DMS79 (cell line): ENCODE data around the gene PSENEN.

ENCODE experiments used
- DNase-seq: peaks from one replicate; lab custom pipeline; 2025; lab: John Stamatoyannopoulos, UW

Gene PSENEN

DNA sequence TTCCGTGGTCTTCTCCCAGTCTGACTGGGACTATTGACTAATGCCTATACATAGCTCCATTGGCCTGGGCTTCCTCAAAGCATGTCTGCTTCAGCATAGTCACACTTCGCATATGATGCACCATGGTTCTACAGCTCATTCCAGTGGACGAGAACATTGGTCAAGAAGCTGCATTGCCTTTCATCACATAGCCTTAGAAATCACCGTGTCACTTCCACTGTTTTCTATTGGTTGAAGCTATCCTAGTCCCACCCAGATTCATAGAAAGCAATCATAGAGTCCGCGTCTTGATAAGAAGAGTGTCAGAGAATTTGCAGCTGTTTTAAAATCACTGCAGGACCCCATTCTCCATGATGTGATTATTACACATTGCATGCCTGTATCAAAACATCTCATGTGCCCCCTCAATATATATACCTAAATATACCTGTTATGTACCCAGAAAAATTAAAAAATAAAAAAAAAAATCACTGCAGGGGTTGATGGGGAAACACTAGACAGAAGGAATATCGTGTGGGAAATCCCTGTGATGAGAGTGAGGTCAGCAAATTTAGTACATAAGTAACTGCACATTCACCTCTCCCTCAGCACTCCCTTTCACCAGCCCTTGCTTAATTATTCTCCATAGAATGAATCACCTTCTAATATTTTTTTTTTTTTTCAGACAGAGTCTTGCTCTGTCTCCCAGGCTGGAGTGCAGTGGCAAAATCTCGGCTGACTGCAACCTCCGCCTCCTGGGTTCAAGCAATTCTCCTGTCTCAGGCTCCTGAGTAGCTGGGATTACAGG, 27.8 kb downstream of the PSENEN start:
- no peak for DNase-seq

DNA sequence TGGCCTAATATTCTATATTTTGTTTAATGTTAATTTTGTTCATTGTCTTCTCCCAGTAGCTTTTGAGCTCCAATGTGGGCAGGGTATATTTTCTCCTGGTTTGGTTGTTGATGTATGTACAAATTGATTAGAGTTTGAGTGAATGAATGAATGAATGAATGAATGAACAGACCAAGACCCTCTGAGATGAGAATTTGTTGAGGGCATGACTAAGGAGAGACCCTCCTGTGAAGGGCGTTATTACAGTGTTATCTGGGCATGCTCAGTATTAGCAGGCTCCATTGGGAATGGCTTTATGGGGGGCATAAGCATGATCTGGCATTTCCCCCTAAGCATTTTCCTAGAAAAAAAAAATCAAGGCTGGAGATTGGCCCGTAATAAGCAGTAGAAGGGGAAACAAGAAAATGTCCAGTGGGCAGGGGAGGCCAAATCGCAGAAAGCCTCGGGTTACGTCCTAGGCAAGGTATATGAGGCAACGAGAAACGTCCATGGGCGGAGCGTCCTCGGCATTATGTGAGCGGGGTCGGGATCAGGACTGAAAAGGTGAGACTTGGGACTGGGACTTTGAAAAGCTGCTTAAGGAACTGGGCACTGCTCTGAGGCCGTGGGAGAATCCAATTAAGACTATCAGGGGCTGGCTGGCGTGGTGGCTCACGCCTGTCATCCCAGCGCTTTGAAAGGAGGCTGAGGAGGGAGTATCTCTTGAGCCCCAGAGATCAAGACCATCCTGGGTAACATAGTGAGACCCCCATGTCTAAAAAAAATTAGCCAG, 29.0 kb downstream of the PSENEN start:
- no peak for DNase-seq

DNA sequence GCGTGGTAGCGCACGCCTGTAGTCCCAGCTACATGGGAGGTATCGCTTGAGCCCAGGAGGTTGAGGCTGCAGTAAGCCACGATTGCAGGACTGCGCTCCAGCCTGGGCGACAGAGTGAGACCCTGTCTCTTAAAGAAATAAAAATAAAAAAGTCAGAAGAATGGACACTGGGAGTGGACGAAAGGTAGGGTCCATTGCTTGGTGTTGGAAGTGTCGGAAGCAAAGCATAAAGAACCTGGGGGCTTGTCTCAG, 29.5 kb downstream of the PSENEN start:
- DNase-seq, result no peak

DNA sequence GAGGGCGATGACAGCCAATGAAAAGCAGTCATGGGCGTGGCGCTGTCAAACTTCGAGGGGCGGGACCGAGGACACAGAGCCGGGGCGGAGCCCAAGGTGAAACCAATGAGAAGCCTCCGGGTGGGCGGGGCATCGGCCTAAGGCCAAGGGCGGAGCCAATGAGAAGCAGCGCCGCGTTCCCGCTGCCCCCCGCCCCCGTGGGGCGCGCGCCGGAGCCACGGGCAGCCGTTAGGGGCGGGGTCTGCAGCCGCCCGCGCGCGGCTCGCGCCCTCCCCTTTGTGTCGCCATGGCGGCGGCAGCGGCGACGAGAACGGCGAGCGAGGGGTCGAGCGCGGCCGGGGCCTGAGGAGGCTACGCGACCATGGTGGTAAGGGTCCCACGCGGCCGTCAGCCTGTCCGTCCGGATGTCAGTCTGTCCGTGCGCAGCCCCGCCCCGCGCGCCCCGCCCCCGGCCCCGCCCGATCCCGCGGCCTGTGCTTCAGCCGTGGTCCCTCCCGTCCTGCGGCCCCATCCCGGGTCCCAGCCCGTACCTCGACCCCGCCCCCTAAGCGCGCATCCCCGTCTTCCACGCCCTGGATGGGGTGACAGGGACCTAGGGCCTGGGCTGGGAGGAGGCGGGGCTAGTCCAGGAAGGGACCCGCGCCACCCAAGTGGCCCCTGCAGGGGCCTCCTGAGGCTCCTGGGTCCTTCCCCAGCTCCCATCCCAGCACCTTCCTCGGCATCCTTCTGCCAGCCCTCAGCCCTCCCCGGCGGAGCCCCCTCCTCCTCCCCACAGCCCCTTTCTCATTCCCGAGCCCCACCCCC, 30.0 kb downstream of the PSENEN start, which contains the start of gene ARHGAP33:
Gene ARHGAP33 (plus strand): TSS at position 267 of the 804 bp plus-strand sequence. CDS start 95 bp downstream, at position 362.
- DNase-seq, result peak; percentile 95

DNA sequence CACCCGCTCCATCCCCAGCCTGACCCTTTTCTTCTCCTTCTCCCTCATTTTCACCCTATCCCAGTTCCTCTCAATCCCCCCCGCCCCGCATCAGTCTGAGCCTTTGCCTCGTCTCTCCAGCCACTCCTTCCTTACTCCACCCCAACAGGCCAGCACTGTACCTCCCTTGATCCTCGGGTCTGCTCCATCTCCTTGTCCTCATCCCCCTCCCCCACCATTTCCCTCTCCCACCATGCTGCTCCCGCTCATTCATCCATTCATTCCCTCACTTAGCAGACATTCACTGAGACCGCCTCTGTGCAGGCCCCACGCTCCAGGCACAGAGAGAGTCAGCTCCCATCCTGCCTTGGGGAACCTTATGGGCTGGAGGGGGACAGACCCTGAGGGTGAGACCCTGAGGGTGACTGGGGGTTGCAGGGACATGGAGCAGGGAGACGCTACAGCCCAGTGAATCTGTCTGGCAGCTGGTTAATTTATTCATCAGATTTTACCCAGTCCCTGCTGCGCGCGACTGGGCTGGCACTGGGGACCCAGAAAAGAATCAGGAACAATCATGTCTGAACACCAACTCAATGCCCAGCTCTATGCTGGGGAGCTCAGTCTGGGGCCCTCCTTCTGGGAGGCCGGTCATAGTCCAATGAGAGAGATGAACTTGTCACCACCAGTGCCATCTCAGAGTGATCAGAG, 30.8 kb downstream of the PSENEN start:
- no peak for DNase-seq

DNA sequence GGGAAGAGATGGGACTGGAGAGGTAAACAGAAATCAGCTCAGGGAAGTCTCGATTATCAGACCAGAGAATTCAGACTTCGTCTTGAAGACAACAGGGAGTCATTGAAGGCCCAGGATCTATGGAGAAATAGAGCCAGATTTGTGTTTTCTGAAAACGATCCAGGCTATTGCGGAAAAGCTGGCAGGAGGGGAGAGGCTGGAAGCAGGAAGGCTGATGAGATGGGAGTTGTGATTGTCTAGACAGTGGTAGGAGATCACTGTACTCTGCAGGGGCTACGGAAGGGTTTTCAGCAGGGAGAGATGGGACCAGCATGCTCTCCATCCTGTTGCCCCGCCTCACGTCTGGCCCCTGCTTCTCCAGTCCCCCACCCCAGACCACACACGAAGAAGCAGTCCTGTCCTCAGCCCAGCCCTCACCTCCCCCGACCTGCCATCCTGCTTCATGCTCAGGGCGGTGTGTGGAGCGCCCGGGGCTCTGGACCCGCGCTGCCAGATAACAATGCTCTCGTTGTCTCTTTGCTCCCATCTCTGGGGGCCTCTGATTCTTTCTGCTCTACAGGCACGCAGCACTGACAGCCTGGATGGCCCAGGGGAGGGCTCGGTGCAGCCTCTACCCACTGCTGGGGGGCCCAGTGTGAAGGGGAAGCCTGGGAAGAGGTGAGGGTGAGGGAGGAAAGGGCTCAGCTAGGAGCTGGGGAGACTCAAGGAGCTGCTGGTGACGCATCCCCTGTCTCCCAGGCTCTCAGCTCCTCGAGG, 31.8 kb downstream of the PSENEN start:
- no peak for DNase-seq

DNA sequence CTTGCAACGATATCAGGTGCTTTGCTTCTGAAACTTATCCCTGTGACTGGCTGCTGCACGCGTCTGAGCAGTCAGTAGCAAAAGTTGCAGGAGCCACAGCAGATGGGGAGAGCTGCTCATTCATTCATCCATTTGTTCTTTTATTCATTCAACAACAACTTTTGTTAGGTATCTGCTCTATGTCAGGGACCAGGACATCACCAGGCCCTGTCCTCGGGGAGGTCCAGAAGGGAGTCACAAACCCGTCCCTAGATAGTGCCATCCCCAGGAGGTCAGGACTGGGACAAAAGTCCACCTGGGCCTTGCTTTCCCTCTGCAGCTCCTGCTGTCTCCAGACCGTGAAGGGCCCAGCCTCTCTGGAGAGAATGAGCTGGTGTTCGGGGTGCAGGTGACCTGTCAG, 32.5 kb downstream of the PSENEN start:
- DNase-seq, result no peak

DNA sequence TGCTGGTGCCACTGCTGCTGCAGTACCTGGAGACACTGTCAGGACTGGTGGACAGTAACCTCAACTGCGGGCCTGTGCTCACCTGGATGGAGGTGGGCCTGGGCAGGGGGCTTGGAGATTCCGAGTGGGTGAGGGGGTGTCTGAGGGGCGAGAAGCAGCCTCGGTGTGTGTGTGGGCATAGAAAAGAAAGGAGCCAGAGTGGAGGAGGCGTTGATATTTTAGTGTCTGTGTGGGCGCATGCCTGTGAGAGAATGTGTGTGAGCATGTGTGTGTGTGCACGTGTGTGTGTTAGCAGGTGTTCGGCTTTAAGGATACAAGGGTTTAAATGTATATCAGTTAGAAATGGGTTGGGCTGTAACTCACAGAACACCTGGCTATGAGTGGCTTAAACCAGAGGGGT, 33.6 kb downstream of the PSENEN start:
- no peak for DNase-seq

DNA sequence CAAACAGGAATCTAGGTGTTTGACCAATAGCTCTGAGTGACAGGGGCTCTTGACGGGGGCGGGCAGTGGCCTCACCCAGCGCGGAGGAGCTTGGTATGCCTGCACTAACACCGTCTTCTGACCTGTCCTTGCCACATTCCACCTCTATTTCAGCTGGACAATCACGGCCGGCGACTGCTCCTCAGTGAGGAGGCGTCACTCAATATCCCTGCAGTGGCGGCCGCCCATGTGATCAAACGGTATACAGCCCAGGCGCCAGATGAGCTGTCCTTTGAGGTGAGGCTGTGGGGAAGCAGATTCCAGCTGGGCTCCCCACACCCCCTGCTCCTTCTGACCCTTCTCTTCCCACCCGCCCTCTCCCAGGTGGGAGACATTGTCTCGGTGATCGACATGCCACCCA, 34.6 kb downstream of the PSENEN start:
- no peak for DNase-seq

DNA sequence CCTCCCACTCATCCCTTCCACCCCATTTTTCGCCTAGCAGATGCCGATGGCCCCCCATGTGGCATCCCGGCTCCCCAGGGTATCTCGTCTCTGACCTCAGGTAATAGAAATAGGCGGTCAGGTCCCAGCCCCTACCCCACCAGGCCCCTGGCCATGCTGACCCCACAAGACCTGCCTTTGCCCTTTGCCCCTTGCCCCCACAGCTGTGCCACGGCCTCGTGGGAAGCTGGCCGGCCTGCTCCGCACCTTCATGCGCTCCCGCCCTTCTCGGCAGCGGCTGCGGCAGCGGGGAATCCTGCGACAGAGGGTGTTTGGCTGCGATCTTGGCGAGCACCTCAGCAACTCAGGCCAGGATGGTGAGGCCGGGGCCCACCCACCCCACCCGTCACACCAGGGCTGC, 35.3 kb downstream of the PSENEN start:
- no peak for DNase-seq

DNA sequence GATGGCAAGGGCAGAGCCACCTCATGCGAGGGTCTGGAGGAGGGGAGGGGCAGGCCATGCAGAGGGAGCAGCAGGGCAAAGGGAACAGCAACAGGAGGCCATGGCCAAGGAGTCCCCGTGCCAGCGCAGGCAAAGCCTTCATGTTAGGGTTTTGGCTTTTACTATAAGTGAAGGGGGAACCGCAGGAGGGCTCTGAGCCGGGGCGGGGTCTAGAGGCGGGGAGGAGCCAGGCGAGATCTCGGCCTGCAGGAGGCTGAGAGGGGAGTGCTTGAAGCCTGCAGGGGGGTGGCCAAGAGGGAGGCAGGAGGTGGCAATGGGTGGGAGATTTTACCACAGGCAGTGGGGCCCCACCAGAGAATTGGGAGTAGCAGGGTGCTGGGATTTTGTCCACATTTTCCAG, 36.2 kb downstream of the PSENEN start:
- no peak for DNase-seq

DNA sequence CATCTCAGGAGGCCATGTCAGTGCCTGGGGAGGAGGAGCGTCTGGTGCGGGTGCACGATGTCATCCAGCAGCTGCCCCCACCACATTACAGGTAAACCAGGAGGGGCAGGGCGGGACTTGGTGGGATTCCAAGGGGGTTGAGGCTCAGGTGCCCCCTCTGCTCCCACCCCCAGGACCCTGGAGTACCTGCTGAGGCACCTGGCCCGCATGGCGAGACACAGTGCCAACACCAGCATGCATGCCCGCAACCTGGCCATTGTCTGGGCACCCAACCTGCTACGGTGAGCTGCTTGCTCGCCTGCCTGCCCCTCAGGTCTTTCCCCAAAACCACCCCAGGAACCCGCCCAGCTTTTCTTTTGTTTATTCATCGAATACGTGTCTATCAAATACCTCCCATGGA, 37.1 kb downstream of the PSENEN start:
- no peak for DNase-seq

DNA sequence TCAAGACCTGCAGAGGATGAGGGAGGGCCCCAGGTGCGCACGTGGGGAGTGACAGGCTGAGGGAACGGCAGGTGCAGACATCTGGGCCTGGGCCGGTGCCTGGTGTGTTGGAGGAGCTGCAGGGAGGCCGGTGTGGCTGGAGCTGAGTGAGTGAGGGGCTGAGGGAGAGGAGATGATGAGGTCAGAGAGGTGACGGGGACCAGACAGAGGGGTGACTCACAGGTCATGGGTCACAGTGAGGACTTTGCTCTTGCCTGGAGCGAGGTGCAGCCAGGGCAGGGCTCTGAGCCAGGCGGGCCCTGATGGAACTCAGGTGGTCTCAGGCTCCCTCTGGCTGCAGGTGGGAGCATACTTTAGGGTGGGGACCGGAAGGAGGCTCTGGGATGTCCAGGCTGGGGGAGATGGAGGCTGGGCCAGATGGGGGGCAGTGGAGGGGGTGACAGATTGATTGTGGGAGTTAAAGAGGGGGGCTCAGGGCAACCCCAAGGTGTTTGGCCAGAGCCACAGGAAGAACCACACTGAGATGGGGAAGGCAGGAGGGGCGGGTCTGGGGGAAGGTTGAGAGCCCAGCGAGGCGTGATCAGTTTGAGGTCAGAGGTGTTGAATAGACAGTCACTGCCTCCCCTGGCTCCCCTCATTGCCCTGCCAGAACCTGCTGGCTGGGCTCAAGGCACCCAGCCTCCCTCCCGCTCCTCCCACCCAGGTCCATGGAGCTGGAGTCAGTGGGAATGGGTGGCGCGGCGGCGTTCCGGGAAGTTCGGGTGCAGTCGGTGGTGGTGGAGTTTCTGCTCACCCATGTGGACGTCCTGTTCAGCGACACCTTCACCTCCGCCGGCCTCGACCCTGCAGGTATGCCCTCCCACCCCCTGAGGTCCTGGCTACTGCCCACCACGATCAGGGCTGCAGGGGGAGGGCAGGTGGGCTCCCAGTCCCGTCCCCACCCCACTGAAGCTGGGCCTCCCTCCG, 38.3 kb downstream of the PSENEN start:
- no peak for DNase-seq

DNA sequence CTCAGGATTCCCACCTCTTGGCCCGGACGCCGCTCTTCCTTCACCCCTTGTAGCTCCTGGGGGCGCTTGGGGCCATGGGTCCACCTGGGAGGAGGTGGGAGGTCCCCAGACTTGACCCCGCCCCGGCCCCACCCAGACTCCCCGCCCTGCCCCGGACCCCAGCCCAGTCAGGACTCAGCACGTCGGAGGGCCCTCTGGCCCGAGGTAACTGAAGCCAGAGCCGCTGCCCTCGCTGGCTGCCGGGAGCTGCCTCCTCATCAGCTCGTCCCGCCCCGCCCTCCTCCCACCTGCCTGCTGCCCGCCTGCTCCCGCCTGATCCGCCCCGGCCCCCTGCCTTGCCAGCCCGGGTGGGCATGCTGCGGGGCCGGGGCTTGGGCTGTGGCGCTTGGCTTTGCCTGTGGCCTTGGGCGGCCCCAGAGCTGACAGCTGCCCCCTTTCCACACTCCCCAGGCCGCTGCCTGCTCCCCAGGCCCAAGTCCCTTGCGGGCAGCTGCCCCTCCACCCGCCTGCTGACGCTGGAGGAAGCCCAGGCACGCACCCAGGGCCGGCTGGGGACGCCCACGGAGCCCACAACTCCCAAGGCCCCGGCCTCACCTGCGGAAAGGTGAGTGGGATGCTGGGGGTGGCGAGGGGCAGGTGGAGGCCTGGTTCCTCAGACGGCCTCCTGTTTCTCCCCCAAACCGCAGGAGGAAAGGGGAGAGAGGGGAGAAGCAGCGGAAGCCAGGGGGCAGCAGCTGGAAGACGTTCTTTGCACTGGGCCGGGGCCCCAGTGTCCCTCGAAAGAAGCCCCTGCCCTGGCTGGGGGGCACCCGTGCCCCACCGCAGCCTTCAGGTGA, 39.3 kb downstream of the PSENEN start:
- no peak for DNase-seq

DNA sequence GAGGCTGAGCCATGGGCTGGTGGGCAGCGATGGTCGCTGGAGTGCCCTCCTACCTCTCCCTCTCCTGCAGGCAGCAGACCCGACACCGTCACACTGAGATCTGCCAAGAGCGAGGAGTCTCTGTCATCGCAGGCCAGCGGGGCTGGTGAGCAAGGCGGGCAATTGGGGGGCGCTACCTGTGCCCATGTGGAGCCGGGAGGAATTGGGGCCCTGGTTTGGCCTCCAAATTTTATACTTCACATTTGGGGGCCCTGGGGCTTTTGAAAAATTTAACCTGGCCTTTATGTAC, 39.8 kb downstream of the PSENEN start:
- DNase-seq, result no peak

DNA sequence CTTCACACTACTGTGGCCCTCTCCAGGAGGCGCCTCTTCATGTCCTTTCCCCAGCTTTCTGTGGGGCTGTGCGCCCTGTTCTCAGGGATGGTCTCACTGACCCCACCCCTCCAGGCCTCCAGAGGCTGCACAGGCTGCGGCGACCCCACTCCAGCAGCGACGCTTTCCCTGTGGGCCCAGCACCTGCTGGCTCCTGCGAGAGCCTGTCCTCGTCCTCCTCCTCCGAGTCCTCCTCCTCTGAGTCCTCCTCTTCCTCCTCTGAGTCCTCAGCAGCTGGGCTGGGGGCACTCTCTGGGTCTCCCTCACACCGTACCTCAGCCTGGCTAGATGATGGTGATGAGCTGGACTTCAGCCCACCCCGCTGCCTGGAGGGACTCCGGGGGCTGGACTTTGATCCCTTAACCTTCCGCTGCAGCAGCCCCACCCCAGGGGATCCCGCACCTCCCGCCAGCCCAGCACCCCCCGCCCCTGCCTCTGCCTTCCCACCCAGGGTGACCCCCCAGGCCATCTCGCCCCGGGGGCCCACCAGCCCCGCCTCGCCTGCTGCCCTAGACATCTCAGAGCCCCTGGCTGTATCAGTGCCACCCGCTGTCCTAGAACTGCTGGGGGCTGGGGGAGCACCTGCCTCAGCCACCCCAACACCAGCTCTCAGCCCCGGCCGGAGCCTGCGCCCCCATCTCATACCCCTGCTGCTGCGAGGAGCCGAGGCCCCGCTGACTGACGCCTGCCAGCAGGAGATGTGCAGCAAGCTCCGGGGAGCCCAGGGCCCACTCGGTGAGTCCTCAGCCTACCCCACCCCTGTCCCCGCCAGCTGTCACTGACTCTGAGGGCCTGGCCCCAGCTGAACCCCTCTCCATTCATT, 41.1 kb downstream of the PSENEN start:
- DNase-seq, result no peak

DNA sequence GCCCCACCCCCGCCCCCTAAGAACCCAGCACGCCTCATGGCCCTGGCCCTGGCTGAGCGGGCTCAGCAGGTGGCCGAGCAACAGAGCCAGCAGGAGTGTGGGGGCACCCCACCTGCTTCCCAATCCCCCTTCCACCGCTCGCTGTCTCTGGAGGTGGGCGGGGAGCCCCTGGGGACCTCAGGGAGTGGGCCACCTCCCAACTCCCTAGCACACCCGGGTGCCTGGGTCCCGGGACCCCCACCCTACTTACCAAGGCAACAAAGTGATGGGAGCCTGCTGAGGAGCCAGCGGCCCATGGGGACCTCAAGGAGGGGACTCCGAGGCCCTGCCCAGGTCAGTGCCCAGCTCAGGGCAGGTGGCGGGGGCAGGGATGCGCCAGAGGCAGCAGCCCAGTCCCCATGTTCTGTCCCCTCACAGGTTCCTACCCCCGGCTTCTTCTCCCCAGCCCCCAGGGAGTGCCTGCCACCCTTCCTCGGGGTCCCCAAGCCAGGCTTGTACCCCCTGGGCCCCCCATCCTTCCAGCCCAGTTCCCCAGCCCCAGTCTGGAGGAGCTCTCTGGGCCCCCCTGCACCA, 41.9 kb downstream of the PSENEN start:
- DNase-seq, result no peak

DNA sequence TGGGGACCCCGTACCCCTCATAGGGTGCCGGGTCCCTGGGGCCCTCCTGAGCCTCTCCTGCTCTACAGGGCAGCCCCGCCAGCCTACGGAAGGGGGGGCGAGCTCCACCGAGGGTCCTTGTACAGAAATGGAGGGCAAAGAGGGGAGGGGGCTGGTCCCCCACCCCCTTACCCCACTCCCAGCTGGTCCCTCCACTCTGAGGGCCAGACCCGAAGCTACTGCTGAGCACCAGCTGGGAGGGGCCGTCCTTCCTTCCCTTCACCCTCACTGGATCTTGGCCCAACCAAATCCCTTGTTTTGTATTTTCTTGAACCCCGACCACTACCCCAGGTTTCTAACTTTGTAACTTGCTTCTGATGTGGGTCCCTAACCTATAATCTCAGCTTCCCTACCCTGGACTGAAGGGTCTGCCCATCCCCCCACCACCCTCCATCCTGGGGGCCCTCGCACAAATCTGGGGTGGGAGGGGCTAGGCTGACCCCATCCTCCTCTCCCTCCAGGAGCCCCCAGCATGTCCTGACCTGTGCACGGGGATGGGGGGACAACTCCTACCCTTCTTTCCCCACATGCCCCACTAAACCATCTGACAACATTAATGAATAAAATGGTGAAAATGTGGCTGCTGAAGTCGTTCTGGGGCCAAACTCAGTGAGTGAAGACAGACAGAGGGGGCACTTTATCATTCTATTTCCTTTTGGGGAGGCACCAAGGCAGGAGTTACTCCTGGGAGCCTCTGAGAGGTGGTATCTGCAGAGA, 42.9 kb downstream of the PSENEN start:
- DNase-seq, result no peak
